ENCODE data around the gene ZNF624.
"Not testable (repeated sequence)": the region's sequence is repeated elsewhere in the genome, so short reads cannot be mapped to it uniquely, and the experiment has no call there.

The ZNF624 gene

GRCh38 chr17:16653367-16654041, at the start of gene ZNF624:
TSS of gene ZNF624 (minus strand) at chr17:16653850.
- FAIRE-seq, result peak; percentile 80

DNA sequence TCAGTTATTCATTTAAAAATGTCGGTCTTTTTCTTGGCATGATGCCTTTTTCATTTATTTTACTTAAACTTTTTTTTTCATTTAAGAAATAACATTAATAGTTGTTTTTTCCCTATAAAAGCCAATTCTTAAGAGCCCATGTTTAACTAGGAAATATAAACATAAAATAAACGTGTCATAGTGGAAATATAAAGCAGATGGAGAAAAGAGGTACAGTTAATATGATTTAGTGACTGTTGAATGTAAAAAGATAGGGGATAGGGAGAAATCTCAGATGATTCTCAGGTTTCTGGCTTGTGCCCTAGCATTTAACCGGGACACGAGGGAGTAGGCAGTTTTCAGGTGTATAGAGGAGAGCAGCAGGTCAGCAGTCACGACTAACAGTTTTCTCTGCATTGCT, 44.0 kb upstream of the ZNF624 start:
- FAIRE-seq, result not testable (repeated sequence)

DNA sequence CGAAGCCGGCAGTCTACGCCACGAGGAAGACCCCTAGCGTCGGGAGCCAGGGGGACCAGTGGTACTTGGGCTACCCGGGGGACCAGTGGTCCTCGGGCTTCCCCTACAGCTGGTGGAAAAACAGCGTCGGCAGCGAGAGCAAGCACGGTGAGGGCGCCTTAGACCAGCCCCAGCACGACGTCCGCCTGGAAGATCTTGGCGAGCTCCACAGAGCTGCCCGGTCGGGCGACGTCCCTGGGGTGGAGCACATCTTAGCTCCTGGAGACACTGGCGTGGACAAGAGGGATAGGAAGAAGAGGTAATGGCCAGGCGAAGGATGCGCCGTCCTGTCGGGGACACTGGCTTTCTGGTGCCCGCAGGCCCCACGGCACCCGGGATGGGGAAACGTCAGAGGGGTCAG, 36.8 kb upstream of the ZNF624 start:
- not testable (repeated sequence) for FAIRE-seq

- FAIRE-seq, result not testable (repeated sequence)
Observed at GRCh38 chr17:16689731-16690281, 36.2 kb upstream of the ZNF624 start, which contains the start of gene CCDC144A. TSS of gene CCDC144A (plus strand) at chr17:16690241. CDS start at chr17:16690401, 160 bp downstream.

DNA sequence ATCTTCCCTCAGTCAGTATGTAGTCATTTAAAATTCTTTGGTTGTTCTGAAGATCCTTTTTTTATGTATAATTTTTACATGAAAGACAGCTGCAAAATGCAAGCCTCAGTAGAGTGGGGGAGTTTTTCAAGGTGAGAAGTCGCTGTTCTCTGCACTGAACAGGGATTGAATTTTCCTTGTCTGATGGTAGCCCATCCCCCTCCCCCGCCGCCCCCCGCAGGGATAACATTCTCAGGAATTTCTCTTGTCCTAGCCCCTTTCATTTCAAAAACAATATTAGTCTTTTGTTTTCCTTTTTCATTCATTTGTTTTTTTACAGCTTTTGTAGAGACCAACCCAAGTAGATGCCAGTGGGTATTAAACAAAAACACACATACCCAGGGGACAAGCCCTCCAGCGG, 33.5 kb upstream of the ZNF624 start:
- FAIRE-seq, result not testable (repeated sequence)

DNA sequence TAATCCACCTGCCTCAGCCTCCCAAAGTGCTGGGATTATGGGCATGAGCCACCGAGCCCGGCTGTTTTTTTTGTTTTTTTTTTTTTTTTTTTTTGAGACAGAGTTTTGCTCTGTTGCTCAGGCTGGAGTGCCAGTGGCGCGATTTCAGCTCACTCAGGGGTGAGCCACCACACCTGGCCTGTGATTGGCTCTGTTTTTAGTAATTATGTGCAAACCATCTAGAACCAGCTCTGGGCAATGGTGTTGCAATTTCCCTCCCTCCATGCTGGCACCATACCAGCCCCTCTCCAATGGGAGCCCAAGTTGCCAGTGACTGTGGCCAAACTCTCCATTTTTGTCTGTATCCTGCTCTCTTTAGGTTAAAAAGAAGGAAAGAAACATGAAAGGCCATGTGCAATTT, 32.4 kb upstream of the ZNF624 start:
- not testable (repeated sequence) for FAIRE-seq

DNA sequence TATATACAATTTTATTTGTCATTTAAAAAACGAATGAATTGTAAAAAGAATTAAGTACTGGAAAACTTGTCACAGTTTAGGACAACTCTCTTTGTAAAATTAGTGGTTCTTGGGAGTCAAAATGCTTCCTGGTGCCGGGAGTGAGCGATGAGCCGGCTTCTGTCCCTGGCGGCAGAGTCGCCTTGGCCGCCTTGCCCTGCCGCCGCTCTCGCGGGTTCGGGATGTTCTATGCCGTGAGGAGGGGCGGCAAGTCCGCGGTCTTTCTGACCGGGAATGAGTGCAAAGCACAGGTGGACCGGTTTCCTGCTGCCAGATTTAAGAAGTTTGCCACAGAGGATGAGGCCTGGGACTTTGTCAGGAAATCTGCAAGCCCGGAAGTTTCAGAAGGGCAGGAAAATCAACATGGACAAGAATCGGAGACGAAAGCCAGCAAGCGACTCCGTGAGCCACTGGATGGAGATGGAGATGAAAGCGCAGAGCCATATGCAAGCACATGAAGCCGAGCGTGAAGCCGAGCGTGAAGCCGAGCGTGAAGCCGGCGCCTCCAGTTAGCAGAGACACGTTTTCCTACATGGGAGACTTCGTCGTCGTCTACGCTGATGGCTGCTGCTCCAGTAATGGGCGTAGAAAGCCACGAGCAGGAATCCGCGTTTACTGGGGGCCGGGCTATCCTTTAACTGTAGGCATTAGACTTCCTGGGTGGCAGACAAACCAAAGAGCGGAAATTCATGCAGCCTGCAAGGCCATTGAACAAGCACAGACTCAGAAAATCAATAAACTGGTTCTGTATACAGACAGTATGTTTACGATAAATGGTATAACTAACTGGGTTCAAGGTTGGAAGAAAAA, 29.9 kb upstream of the ZNF624 start:
- FAIRE-seq, result not testable (repeated sequence)

- no peak for FAIRE-seq
Observed at GRCh38 chr17:16676676-16677268, 23.1 kb upstream of the ZNF624 start.

- FAIRE-seq, result not testable (repeated sequence)
Observed at GRCh38 chr17:16666907-16667636, 13.4 kb upstream of the ZNF624 start.

- FAIRE-seq, result not testable (repeated sequence)
Observed at GRCh38 chr17:16666553-16666906, 12.9 kb upstream of the ZNF624 start.

GRCh38 chr17:16662936-16663335, 9.3 kb upstream of the ZNF624 start:
- FAIRE-seq, result no peak

DNA sequence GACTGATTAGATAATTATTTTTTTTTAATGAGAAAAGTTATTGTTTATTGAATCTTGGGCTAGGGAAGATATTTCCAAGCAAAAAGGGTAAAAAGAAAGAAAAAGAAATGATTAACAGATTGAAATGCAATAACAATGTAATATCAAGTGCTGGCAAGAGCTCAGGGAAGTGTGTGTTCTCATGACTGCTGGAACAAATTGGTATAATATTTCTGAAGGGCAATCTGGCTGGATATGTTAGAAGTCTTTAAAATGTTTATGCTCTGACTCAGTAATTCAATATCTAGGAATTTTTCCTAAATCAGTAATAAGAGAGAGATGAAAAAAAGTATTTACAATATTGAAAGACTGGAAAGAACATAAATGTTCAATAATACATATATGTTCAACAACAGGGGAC, 7.6 kb upstream of the ZNF624 start:
- FAIRE-seq, result no peak

DNA sequence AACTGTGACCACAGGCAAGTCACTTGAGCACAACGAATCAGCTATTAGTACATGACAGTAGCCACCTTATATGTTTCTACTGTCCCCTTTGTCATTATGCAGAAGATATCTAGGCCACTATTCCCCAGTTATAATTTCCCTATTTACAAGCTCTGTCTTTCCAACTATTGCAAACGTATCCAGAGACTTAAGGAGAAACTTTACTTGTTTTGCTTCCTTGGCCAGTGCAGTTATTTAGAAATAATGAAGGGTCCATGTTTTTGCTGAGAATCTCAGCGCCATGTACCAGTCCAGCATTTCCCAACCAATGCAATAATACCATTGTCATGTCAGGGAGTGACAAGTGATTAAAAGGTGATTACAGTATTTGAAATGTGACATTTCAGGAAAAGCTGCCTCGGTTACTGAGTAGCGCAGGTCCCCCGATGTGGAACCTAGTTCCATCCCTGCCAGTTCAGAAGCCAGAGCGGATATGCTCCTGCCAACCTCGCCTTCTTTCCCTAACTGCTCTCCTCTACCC, 743 bp downstream of the ZNF624 start:
- no peak for FAIRE-seq

DNA sequence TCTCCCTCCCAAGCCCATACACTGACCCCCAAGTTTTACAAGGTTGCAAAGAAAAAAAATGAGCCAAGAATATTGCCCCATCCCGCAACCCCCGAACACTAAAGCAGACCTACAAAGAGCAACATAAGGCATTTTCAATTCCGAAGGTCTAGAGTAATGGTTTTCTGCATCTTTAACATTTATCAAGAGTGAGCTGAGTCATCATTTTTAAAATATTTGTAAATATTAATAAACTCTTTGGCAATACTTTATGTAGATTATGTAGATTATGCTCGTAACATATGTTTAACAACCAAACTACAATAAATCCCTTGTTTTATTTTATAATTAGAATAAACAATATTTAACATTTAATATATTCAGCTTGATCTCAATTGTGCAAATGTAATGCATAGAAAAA, 1.4 kb downstream of the ZNF624 start:
- no peak for FAIRE-seq

DNA sequence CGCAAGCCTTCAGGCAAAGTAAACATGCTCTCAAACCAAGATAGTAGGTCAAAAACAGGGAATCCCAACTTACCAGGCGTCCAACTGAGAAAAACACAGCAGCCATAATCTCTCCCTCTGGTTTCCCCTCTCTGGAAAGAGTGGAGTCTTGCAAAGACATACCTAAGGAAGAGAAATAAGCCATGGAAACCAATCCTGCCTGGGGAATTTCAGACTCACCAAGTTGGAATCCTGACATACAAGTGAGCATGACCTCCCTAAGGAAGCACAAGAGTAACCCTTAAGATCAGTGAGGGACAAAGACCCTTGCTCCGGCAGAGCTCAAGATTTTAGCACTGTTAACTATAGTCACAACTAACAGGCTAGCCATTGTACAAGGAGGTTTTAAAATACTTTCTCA, 4.1 kb downstream of the ZNF624 start:
- FAIRE-seq, result no peak

- no peak for FAIRE-seq
Observed at GRCh38 chr17:16639438-16639837, 14.2 kb downstream of the ZNF624 start.

DNA sequence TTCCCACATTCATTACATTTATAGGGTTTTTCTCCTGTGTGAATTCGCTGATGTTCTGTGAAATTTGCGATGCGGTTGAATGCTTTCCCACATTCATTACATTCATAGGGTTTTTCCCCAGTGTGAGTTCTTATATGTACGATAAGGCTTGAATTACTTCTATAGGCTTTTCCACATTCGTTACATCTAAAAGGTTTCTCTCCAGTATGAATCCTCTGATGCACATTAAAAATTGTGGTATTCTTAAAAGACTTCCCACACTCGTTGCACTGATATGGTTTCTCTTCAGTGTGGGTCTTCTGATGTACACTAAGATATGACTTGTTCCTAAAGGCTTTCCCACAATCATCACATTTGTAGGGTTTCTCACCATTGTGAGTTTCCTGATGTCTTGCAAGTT, 30.4 kb downstream of the ZNF624 start:
- FAIRE-seq, result no peak

- no peak for FAIRE-seq
Observed at GRCh38 chr17:16622540-16623277, 30.9 kb downstream of the ZNF624 start.

GRCh38 chr17:16617481-16618060, 36.1 kb downstream of the ZNF624 start:
- no peak for FAIRE-seq

- FAIRE-seq, result no peak
Observed at GRCh38 chr17:16599537-16599936, 54.1 kb downstream of the ZNF624 start.

- FAIRE-seq, result no peak
Observed at GRCh38 chr17:16593356-16594102, 60.1 kb downstream of the ZNF624 start.
